ENCODE measurements around the gene ZYX. TPM values are rescaled to one million over a fixed set of nuclear protein-coding genes. Genes with fewer than 3 reads are reported as not detected.
"Not testable (repeated sequence)": the region's sequence is repeated elsewhere in the genome, so short reads cannot be mapped to it uniquely, and the experiment has no call there.

Gene ZYX
- total RNA-seq, 2 donors from 2014 or later: 55.8 to 256 TPM

DNA sequence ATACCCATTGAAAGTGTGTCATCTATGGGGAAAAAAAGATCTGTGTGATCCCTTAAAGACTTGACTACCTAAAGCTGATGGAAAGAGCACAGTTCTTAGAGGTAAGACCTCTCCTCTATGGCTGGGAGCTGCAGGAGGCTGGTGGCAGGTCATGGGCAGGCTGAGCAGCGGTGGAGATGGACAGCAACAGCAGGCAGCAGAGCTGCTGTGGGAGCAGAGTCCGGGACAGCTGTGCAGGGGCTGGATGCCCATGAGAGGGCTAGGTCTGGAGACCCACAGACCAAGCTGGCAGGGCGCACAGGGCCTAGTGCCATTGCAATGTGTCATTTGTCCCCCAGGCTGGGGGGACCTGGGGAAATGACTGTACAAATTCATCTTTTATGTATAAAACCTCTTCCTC is 40.9 kb downstream of the ZYX start:
- 96% methylated on average over 3 of the region's 3 CpGs for WGBS
- no peaks in the 10 kb centered on the region for H3K36me3 ChIP-seq
- no peak for DNase-seq (ENCODE audit: low spot score)
- intact Hi-C loops (cut with DNase I): no loop called here
- H3K9me3 ChIP-seq: no peaks in the 10 kb centered on the region
- TF ChIP-seq, protein P1, sequence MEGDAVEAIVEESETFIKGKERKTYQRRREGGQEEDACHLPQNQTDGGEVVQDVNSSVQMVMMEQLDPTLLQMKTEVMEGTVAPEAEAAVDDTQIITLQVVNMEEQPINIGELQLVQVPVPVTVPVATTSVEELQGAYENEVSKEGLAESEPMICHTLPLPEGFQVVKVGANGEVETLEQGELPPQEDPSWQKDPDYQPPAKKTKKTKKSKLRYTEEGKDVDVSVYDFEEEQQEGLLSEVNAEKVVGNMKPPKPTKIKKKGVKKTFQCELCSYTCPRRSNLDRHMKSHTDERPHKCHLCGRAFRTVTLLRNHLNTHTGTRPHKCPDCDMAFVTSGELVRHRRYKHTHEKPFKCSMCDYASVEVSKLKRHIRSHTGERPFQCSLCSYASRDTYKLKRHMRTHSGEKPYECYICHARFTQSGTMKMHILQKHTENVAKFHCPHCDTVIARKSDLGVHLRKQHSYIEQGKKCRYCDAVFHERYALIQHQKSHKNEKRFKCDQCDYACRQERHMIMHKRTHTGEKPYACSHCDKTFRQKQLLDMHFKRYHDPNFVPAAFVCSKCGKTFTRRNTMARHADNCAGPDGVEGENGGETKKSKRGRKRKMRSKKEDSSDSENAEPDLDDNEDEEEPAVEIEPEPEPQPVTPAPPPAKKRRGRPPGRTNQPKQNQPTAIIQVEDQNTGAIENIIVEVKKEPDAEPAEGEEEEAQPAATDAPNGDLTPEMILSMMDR (IDR thresholded peaks at IDR 0.05): no peak
- no peak for TF ChIP-seq POLR2AphosphoS5 (IDR thresholded peaks at IDR 0.05)
- no peak for TF ChIP-seq POLR2A (IDR thresholded peaks at IDR 0.05)
- H3K4me1 ChIP-seq (replicated peaks): no peaks in the 10 kb centered on the region
- no peak overlapping the region for H3K27ac ChIP-seq
- no peaks in the 10 kb centered on the region for H3K27me3 ChIP-seq (replicated peaks; ENCODE audit: insufficient read depth)
- H3K4me3 ChIP-seq: no peak overlapping the region

DNA sequence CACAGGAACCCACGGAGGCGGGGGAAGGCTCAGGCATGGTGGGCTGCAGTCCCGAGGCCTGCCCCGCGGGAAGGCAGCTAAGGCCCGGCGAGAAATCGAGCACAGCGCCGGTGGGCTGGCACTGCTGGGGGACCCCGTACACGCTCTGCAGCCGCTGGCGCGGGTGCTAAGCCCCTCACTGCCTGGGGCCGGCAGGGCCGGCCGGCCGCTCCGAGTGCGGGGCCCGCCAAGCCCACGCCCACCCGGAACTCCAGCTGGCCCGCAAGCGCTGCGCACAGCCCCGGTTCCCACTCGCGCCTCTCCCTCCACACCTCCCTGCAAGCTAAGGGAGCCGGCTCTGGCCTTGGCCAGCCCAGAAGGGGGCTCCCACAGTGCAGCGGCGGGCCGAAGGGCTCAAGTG is 43.3 kb downstream of the ZYX start:
- DNase-seq (ENCODE audit: low spot score); H3K27me3 ChIP-seq (replicated peaks; ENCODE audit: insufficient read depth); H3K36me3 ChIP-seq; H3K4me1 ChIP-seq (replicated peaks); intact Hi-C loops (cut with DNase I); H3K9me3 ChIP-seq; H3K27ac ChIP-seq; H3K4me3 ChIP-seq: not testable (repeated sequence)
- 96% methylated on average over 32 of the region's 34 CpGs for WGBS

DNA sequence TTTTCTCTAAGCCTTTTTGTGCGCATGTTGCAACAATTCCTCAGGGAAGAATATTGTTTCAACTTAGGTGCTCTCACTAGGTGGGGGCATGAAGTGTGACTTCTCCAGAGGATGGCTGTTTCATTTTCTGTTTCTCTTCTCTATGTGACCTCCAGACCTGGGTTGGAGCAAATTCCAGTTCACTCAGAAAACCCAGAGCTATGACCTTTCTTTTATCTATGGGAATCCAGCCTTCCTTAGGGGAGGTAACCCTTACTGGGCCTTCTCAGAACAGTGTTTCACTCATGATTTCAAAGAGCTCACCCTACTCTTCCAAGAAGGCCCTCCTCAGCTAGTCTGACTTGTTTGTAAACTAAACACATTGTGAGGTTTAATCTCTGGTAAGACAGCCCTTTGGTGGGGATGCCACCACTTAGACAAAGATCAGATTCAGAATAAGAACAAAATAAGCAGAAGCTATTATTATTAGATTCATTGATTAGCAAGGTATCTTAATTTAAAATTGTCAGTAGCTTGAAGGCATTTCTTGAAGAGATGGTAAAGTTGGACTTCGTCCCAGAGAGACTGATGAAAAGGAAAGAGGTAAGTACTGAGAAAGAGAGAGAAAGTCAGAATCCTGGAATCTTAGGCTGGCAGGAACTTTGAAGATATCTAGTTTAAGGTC is 45.5 kb downstream of the ZYX start:
- H3K4me3 ChIP-seq: no peak overlapping the region
- 83% methylated on average over 2 of the region's 2 CpGs for WGBS
- no peaks in the 10 kb centered on the region for H3K36me3 ChIP-seq
- TF ChIP-seq POLR2A (IDR thresholded peaks at IDR 0.05): no peak
- no peak for TF ChIP-seq POLR2AphosphoS5 (IDR thresholded peaks at IDR 0.05)
- TF ChIP-seq, protein P1 (IDR thresholded peaks at IDR 0.05): no peak
- intact Hi-C loops (cut with DNase I): no loop called here
- H3K27me3 ChIP-seq (replicated peaks; ENCODE audit: insufficient read depth): no peaks in the 10 kb centered on the region
- no peaks in the 10 kb centered on the region for H3K4me1 ChIP-seq (replicated peaks)
- no peaks in the 10 kb centered on the region for H3K9me3 ChIP-seq
- H3K27ac ChIP-seq: no peak overlapping the region
- DNase-seq (ENCODE audit: low spot score): no peak

DNA sequence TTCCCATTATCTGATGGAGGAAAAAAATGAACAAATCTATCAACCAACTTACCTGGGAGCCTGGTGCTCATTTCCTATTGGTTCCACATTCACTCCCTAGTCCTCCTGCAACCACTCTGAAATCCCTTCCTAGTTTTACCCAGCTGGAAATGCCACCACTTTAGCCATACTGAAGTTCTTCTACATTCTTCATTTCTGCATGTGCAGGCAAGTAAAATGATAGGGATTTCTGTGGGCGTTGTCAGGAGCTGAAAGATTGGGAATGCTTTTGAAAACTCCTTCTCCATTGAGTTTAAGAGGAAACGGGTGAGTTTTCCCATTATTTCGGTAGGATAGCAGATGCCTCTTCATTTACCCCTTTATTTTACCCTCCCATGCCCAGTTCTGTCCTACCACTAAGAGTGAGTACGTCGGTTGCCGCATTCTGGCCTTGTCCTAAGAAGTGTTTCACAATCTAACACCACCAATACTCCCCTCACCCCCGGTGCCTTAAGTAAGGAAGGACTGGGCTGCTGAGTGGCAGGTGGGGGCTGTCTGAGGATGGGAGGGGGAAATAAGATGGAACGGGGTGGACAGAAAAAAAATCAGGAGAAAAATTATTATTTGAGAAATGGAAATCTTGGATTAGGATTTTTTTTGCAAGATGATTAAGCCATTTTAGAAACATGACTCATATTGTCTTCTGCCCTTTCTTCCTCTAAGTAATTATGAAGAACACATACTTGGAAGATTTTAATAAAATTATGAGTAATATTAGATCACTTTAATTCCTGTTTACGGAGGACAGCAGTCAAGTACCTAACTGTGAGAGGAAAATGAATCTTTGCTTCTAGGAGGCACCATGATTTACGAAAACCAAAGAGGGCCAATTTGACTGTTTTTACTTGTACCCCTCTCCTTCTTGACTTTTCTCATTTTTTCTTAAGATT is 48.9 kb downstream of the ZYX start:
- H3K4me3 ChIP-seq: no peak overlapping the region
- intact Hi-C loops (cut with DNase I): no loop called here
- H3K27me3 ChIP-seq (replicated peaks; ENCODE audit: insufficient read depth): no peaks in the 10 kb centered on the region
- H3K27ac ChIP-seq: no peak overlapping the region
- DNase-seq (ENCODE audit: low spot score): no peak
- H3K36me3 ChIP-seq: no peaks in the 10 kb centered on the region
- H3K9me3 ChIP-seq: no peaks in the 10 kb centered on the region
- H3K4me1 ChIP-seq (replicated peaks): no peaks in the 10 kb centered on the region
- WGBS: 76% methylated on average over 10 of the region's 10 CpGs
- TF ChIP-seq POLR2A (IDR thresholded peaks at IDR 0.05) (no peak), POLR2AphosphoS5 (IDR thresholded peaks at IDR 0.05) (no peak)
- TF ChIP-seq, protein P1 (IDR thresholded peaks at IDR 0.05): no peak

DNA sequence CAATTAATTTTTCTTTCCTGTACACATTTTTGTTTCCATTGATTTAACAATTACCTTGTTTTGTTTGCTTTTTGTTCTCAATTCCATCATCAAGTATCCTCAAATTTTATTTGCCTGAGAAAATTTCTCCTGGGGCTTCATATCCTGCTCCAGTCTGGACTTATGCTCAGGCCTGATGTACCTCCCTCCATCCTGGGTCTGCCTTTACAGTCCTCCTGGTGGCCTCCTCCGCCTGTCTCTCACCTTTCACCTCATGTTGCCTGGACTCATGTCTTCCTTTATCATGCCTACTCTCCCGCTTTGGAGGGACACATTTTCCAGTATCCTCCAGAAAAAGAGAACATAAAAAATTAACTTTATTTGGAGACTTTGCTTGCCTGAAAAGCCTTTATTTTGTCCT is 50.0 kb downstream of the ZYX start:
- intact Hi-C loops (cut with DNase I): no loop called here
- TF ChIP-seq, protein P1 (IDR thresholded peaks at IDR 0.05): no peak
- no peak for TF ChIP-seq POLR2A (IDR thresholded peaks at IDR 0.05)
- no peak for TF ChIP-seq POLR2AphosphoS5 (IDR thresholded peaks at IDR 0.05)
- WGBS: 64% methylated on average over 2 of the region's 2 CpGs
- Histone ChIP-seq H3K4me3 (no peak overlapping the region), H3K27me3 (replicated peaks; ENCODE audit: insufficient read depth) (no peaks in the 10 kb centered on the region), H3K4me1 (replicated peaks) (no peaks in the 10 kb centered on the region), H3K9me3 (no peaks in the 10 kb centered on the region), H3K27ac (no peak overlapping the region), H3K36me3 (no peaks in the 10 kb centered on the region)
- DNase-seq (ENCODE audit: low spot score): no peak
